Smooth muscle cell (in vitro differentiated cells): ENCODE measurements around the gene SLC25A45. TPM values are rescaled to one million over a fixed set of nuclear protein-coding genes. Genes with fewer than 3 reads are reported as not detected.

Source experiments
- DNase-seq: peaks from one replicate; lab custom pipeline; 2025; ENCODE audit not compliant: unreplicated experiment; lab: John Stamatoyannopoulos, UW
- H2AFZ ChIP-seq: fragments of 200-600 bp; sonication (generic); 2 replicates; pipeline ENCODE4 v1.6.0; 2016; ENCODE audit warnings: antibody characterized with exemption, low read depth, mild to moderate bottlenecking
- H3F3A ChIP-seq: fragments of 200-600 bp; sonication (generic); 2 replicates; pipeline ENCODE4 v1.6.0; 2017; ENCODE audit warnings: antibody characterized with exemption, low read depth
- H3K27ac ChIP-seq: fragments of 200-600 bp; sonication (generic); 2 replicates; pipeline ENCODE4 v1.5.1; 2016; ENCODE audit warnings: low read depth, mild to moderate bottlenecking
- H3K27me3 ChIP-seq: fragments of 200-600 bp; sonication (generic); 2 replicates; pipeline ENCODE4 v1.6.1; 2016; ENCODE audit warnings: low read depth, mild to moderate bottlenecking
- H3K36me3 ChIP-seq: fragments of 200-600 bp; sonication (generic); 2 replicates; pipeline ENCODE4 v1.5.1; 2016; ENCODE audit warnings: low read depth
- H3K4me1 ChIP-seq: fragments of 200-600 bp; sonication (generic); 2 replicates; pipeline ENCODE4 v1.5.1; 2016; ENCODE audit warnings: low read depth
- H3K4me2 ChIP-seq: fragments of 200-600 bp; sonication (generic); 2 replicates; pipeline ENCODE4 v1.6.0; 2016; ENCODE audit warnings: mild to moderate bottlenecking
- H3K4me3 ChIP-seq: fragments of 200-600 bp; sonication (generic); 2 replicates; pipeline ENCODE4 v1.5.1; 2016; ENCODE audit warnings: mild to moderate bottlenecking
- H3K79me2 ChIP-seq: fragments of 200-600 bp; sonication (generic); 2 replicates; pipeline ENCODE4 v1.6.0; 2016; ENCODE audit warnings: low read depth, mild to moderate bottlenecking
- H3K9ac ChIP-seq: fragments of 200-600 bp; sonication (generic); 2 replicates; pipeline ENCODE4 v1.6.0; 2016; ENCODE audit warnings: low read depth
- H3K9me3 ChIP-seq: fragments of 200-600 bp; sonication (generic); replicated peaks from 2 replicates; pipeline ENCODE4 v1.5.1; 2016; ENCODE audit warnings: low read depth
- H4K20me1 ChIP-seq: fragments of 200-600 bp; sonication (generic); 2 replicates; pipeline ENCODE4 v1.6.0; 2016; ENCODE audit warnings: low read depth
- WGBS: methylation state at CpG from one replicate; pipeline ENCODE4 v1.1.7; 2016; ENCODE audit warnings: low lambda C conversion rate; 5-methylcytosine and 5-hydroxymethylcytosine counted together
- polyA plus RNA-seq: library from polyadenylated mRNA; unstranded; fragments of >200 nt; fragmentation: Nextera tagmentation; extraction: Ambion mirVana; gene quantifications from 2 replicates; pipeline ENCODE4 v1.2.1, GENCODE V29; 2016
- total RNA-seq: library from RNA; depleted of rRNA; stranded (reverse); fragments of >200 nt; gene quantifications from 2 replicates; pipeline ENCODE4 v1.2.3, GENCODE V29; 2014
- TF ChIP-seq, protein P1 (sequence below): fragments of 200-600 bp; sonication (generic); IDR thresholded peaks from 2 replicates; pipeline ENCODE4 v1.5.1; 2017; ENCODE audit warnings: borderline replicate concordance, mild to moderate bottlenecking, antibody characterized with exemption; ENCODE audit not compliant: insufficient read depth, poor library complexity, severe bottlenecking

SLC25A45 gene
- total and polyA plus RNA-seq, 2 experiments from 2014 or later: 0.81 to 3.4 TPM

DNA sequence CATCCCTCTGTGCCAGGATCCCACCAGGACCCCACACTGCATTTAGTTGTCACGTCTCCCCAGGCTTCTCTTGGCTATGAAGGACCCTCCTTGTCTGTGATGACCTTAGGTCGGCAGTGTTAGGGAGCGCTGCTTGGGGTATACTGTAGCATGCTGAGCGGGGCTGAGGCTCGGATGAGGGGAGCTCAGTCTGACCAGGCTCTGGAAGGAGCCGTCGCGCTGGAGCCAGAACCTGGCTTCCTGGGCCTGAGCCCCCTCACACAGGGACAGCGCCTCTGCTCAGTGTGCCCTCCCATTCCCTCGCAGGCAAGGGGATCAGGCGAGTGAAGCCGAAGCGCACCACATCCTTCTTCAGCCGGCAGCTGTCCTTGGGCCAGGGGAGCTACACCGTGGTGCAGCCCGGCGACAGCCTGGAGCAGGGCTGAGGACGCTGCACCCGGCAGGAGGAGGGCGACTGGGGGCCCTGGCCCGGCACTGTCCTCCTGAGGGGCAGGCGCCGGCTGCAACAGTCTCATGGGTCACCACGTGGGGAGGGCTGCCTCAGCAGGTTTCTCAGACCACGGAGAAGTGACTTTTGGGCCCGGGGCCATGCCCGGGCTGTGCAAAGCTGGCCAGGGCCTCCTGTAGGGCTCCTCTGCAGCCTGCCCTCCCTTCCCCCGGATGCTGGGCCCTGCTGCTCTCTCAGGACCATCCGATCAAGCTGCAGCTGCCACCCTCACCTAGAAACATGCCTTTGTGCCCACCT is 28.7 kb upstream of the SLC25A45 start:
- Histone ChIP-seq H3K36me3 (no peaks in the 10 kb centered on the region), H3K27me3 (no peaks in the 10 kb centered on the region), H4K20me1 (no peaks in the 10 kb centered on the region), H3K9me3 (no peaks in the 10 kb centered on the region), H3K4me3 (no peak overlapping the region), H3K4me2 (no peak overlapping the region), H3K79me2 (peaks cover 6% of the 10 kb centered on the region), H3K27ac (no peak overlapping the region), H3K9ac (no peak overlapping the region), H3K4me1 (peaks cover 3% of the 10 kb centered on the region), H2AFZ (no peak overlapping the region), H3F3A (peaks cover 9% of the 10 kb centered on the region)
- TF ChIP-seq, protein P1, sequence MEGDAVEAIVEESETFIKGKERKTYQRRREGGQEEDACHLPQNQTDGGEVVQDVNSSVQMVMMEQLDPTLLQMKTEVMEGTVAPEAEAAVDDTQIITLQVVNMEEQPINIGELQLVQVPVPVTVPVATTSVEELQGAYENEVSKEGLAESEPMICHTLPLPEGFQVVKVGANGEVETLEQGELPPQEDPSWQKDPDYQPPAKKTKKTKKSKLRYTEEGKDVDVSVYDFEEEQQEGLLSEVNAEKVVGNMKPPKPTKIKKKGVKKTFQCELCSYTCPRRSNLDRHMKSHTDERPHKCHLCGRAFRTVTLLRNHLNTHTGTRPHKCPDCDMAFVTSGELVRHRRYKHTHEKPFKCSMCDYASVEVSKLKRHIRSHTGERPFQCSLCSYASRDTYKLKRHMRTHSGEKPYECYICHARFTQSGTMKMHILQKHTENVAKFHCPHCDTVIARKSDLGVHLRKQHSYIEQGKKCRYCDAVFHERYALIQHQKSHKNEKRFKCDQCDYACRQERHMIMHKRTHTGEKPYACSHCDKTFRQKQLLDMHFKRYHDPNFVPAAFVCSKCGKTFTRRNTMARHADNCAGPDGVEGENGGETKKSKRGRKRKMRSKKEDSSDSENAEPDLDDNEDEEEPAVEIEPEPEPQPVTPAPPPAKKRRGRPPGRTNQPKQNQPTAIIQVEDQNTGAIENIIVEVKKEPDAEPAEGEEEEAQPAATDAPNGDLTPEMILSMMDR: no peak
- no peak for DNase-seq
- 92% methylated on average over 29 of the region's 29 CpGs for WGBS

- Histone ChIP-seq H3K36me3 (peaks cover 4% of the 10 kb centered on the region), H3K27me3 (no peaks in the 10 kb centered on the region), H3K4me2 (no peak overlapping the region), H3K9ac (no peak overlapping the region), H3K4me1 (no peaks in the 10 kb centered on the region), H3K9me3 (no peaks in the 10 kb centered on the region), H3K4me3 (no peak overlapping the region), H3F3A (no peaks in the 10 kb centered on the region), H3K79me2 (no peaks in the 10 kb centered on the region), H4K20me1 (peaks cover 26% of the 10 kb centered on the region), H3K27ac (no peak overlapping the region), H2AFZ (no peak overlapping the region)
- DNase-seq: no peak
- TF ChIP-seq, protein P1: no peak
- WGBS: 96% methylated on average over 24 of the region's 24 CpGs
Measured at GRCh38 chr11:65404638-65405339, 22.3 kb upstream of the SLC25A45 start.

DNA sequence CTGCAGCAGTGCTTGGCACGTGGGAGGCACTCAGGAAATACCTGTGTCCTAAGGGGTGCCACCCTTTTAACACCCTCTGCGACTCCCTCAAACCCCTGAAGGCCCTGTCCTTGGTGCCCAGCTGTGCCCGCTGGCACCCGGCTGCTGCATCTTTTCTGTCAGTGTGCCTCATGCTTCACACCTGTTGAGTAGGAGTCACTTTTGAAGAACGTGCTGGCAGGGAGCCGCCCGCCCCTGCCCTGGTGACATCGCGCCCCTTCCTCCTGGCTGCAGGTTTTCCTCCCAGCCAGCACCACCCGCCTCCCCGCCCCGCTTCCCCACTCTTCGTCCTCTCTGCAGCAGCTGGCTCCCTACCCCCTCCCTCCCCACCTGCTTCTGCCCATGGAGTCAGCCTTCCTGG is 21.8 kb upstream of the SLC25A45 start:
- Histone ChIP-seq H3K27me3 (no peaks in the 10 kb centered on the region), H3K9me3 (no peaks in the 10 kb centered on the region), H4K20me1 (peaks cover 29% of the 10 kb centered on the region), H3K27ac (no peak overlapping the region), H3K4me2 (no peak overlapping the region), H2AFZ (no peak overlapping the region), H3K9ac (no peak overlapping the region), H3K79me2 (no peaks in the 10 kb centered on the region), H3K4me1 (no peaks in the 10 kb centered on the region), H3K36me3 (peaks cover 4% of the 10 kb centered on the region), H3K4me3 (no peak overlapping the region), H3F3A (no peaks in the 10 kb centered on the region)
- WGBS: 96% methylated on average over 13 of the region's 13 CpGs
- no peak for DNase-seq
- TF ChIP-seq, protein P1: no peak
